DND-41 (cell line): ENCODE results near the gene SLC16A3.

Source experiments
- ATAC-seq: fragments of 200-7000 bp; cut with Tn5 transposase; 3 replicates; pipeline ENCODE4 v1.9.1; 2021; ENCODE audit warnings: low read depth; ENCODE audit not compliant: insufficient read depth
- DNase-seq: peaks from one replicate; pipeline ENCODE4 v3.0.0-alpha.2; 2020
- H2AFZ ChIP-seq: 2 replicates; pipeline ENCODE4 v1.6.0; 2012; ENCODE audit warnings: low read depth, low read length
- H3K27ac ChIP-seq: 2 replicates; pipeline ENCODE4 v1.5.1; 2012; ENCODE audit warnings: low read length, inconsistent platforms
- H3K27me3 ChIP-seq: fragments of 200-600 bp; sonication (generic); 2 replicates; pipeline ENCODE4 v1.6.0; 2012; ENCODE audit warnings: low read length, mild to moderate bottlenecking, inconsistent platforms; ENCODE audit not compliant: insufficient read depth, poor library complexity
- H3K36me3 ChIP-seq: 2 replicates; pipeline ENCODE4 v1.5.1; 2012; ENCODE audit warnings: low read length, inconsistent platforms; ENCODE audit not compliant: insufficient read depth
- H3K4me1 ChIP-seq: 2 replicates; pipeline ENCODE4 v1.5.1; 2012; ENCODE audit warnings: mild to moderate bottlenecking, low read length; ENCODE audit not compliant: insufficient read depth
- H3K4me2 ChIP-seq: 2 replicates; pipeline ENCODE4 v1.6.0; 2012; ENCODE audit warnings: mild to moderate bottlenecking, moderate library complexity, low read length, inconsistent platforms; ENCODE audit not compliant: insufficient read depth
- H3K4me3 ChIP-seq, 2 experiments: fragments of 200-600 bp in 1 of 2; shearing (Covaris generic) in 1 of 2; 2 replicates each; pipeline ENCODE4 v1.5.1; 2012 to 2016; ENCODE audit warnings: inconsistent platforms in 2 of 2, low read length in 2 of 2, mild to moderate bottlenecking in 2 of 2, low read depth in 1 of 2, moderate library complexity in 1 of 2
- H3K79me2 ChIP-seq: 2 replicates; pipeline ENCODE4 v1.6.0; 2012; ENCODE audit warnings: low read length, inconsistent platforms; ENCODE audit not compliant: insufficient read depth
- H3K9ac ChIP-seq: 2 replicates; pipeline ENCODE4 v1.6.0; 2012; ENCODE audit warnings: low read depth, mild to moderate bottlenecking, inconsistent platforms, low read length, moderate library complexity
- H3K9me3 ChIP-seq: 2 replicates; pipeline ENCODE4 v1.5.1; 2012; ENCODE audit warnings: low read length, moderate library complexity, mild to moderate bottlenecking, inconsistent platforms; ENCODE audit not compliant: insufficient read depth, severe bottlenecking
- H4K20me1 ChIP-seq: 2 replicates; pipeline ENCODE4 v1.6.0; 2012; ENCODE audit warnings: low read length; ENCODE audit not compliant: insufficient read depth
- CTCF ChIP-seq: IDR thresholded peaks from 2 replicates; pipeline ENCODE4 v1.5.1; 2012; ENCODE audit warnings: borderline replicate concordance, low read length, moderate library complexity, mild to moderate bottlenecking; ENCODE audit not compliant: poor library complexity, severe bottlenecking; ENCODE audit errors: extremely low read depth
- EZH2 ChIP-seq: IDR thresholded peaks from 3 replicates; pipeline ENCODE4 v1.6.1; 2012; ENCODE audit warnings: borderline replicate concordance, low read depth, mild to moderate bottlenecking, moderate library complexity, low read length, inconsistent platforms; ENCODE audit not compliant: severe bottlenecking

The SLC16A3 gene

DNA sequence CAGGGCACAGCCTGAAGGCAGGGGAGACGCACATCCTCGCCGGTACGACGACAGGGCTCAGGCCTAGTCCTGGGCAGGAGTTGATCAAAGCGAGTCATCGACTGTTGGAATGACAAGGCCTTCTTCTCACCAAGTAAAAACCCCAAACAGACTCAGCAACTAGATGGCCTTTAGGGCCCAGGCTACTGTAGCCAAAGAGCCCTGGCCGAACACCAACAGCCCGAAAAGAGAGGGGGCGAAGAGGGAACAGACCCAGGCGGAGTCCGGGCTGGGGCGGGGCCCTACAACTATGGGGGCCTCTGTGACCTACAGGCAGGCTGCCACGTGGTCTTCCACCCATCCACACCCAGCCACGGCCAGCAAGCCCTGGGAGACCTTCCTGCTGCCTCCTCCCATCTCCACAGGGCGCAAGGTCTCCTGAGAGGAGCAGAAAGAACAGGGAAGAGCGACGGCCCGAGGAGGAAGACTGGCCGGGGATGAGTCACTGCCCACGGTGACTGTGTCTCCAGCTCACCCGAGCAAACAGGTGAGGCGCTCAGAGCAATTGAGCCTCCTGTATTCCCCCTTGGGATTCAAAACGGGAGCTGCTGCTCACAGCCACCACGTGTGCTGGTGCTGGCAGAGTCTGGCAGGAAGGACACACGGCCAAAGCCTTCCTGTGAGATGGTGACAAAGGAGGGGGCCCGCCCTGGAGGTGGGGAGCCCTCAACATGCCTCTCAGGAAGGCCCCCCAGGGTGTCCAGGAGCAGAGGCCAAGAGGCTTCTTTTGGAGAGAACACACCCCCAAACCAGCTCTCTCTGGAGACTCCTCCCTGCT is 17.7 kb downstream of the SLC16A3 start:
- H3K4me3 ChIP-seq, result no peak overlapping the region
- no peak overlapping the region for H3K27ac ChIP-seq
- H3K4me2 ChIP-seq, result no peak overlapping the region
- H3K36me3 ChIP-seq, result peaks cover 96% of the 10 kb centered on the region
- DNase-seq, result no peak
- H2AFZ ChIP-seq, result no peak overlapping the region
- no peak for ATAC-seq
- TF ChIP-seq EZH2 (no peak), CTCF (no peak)
- H3K4me1 ChIP-seq, result no peaks in the 10 kb centered on the region
- H3K79me2 ChIP-seq, result peaks cover 75% of the 10 kb centered on the region
- H3K9me3 ChIP-seq, result no peaks in the 10 kb centered on the region
- no peak overlapping the region for H3K9ac ChIP-seq
- H3K27me3 ChIP-seq, result no peaks in the 10 kb centered on the region
- H4K20me1 ChIP-seq, result peaks cover 94% of the 10 kb centered on the region

- Histone ChIP-seq H3K79me2 (peaks cover 81% of the 10 kb centered on the region), H3K9me3 (no peaks in the 10 kb centered on the region), H3K4me2 (no peak overlapping the region), H2AFZ (no peak overlapping the region), H3K4me1 (no peaks in the 10 kb centered on the region), H3K27me3 (no peaks in the 10 kb centered on the region), H4K20me1 (peaks cover 94% of the 10 kb centered on the region), H3K4me3 (no peak overlapping the region), H3K9ac (no peak overlapping the region), H3K27ac (no peak overlapping the region), H3K36me3 (peaks cover 99% of the 10 kb centered on the region)
- TF ChIP-seq EZH2 (no peak), CTCF (no peak)
- ATAC-seq (no peak), DNase-seq (no peak)
These were observed 18.5 kb downstream of the SLC16A3 start for GRCh38 chr17:82247182-82247823.

GRCh38 chr17:82247856-82248671 is 19.2 kb downstream of the SLC16A3 start:
- Histone ChIP-seq H3K4me1 (no peaks in the 10 kb centered on the region), H3K36me3 (peaks cover 99% of the 10 kb centered on the region), H3K9ac (no peak overlapping the region), H2AFZ (no peak overlapping the region), H3K4me3 (no peak overlapping the region), H3K27ac (no peak overlapping the region), H3K9me3 (no peaks in the 10 kb centered on the region), H3K27me3 (no peaks in the 10 kb centered on the region), H4K20me1 (peaks cover 94% of the 10 kb centered on the region), H3K4me2 (no peak overlapping the region), H3K79me2 (peaks cover 88% of the 10 kb centered on the region)
- DNase-seq (no peak), ATAC-seq (no peak)
- TF ChIP-seq EZH2 (no peak), CTCF (no peak)
